HG03521 (cell line): ENCODE data around the gene ELOB.
"Not testable (repeated sequence)": the region's sequence is repeated elsewhere in the genome, so short reads cannot be mapped to it uniquely, and the experiment has no call there.

Source experiments
- ATAC-seq: cut with Tn5 transposase; IDR thresholded peaks from one replicate; pipeline ENCODE4 v1.9.1; 2021; ENCODE audit warnings: mild to moderate bottlenecking, moderate library complexity; ENCODE audit not compliant: unreplicated experiment

The ELOB gene

DNA sequence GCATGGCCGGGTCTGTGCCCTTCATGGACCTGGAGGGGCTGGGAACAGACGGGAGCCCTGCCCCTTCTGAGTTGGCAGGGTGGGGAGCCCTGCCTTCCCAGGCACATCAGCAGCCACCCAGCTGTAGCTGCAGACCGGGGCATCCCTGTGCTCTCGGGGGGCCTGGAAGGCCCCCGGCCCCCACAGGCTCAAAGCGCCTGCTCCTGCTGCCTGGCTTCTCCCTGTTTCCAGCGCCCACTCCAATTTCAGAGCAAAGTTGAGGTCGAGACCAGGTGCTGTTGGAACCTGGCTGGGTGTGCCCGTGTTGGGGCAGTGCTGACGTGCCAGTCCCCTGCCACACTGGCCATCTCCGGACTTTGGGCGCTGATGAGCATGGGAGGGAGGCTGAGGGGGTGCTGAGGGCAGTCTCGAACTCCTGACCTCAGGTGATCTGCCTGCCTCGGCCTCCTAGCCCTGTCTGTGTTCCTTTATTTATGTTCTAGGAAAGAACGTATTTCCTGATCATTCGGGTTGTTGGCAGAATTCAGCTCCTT is 52.2 kb downstream of the ELOB start:
- ATAC-seq: no peak

DNA sequence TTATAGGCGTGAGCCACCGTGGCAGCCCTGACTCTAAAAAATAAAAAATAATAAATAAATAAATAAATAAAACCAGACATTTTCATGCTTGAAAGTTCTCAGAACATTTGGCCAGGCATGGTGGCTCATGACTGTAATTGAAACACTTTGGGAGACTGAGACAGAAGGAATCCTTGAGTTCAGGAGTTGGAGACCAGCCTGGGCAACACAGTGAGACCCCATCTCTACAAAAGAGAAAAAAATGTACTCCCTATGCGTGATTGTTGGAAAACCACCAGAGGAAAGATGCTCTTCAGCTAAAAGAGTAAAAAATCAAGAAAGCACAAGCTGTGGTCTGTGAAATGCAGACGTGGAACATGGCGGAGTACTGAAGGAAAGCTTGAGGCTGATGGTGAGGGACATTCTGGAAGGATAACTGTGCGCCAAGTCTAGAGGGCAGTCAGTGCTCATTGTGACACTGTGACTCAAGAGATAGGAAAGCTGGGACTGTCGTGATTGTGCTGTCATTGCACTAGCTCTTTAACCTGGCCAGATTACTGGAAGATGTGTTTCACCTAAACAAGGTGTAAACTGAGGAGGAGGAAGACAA is 52.9 kb downstream of the ELOB start:
- ATAC-seq: no peak

DNA sequence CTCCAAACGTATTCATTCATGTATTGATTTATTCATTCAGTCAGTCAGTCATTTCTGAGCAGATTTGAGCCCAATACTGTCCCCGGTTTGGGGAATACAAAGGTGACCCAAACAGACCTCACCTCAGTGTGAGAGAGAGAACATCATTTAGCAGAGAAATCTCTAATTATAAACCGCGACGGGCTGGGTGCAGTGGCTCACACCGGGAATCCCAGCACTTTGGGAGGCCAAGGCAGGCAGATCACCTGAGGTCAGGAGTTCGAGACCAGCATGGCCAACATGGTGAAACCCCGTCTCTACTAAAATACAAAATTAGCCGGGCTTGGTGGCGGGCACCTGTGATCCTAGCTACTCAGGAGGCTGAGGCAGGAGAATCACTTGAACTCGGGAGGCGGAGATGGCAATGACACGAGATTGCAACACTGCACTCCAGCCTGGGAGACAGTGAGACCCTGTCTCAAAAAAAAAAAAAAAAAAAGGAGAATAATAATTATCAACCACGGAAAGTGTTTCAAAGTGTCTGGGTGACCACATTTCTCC is 55.4 kb downstream of the ELOB start:
- not testable (repeated sequence) for ATAC-seq
